ENCODE measurements around the gene RMC1.

- TF ChIP-seq CTCF (IDR thresholded peaks at IDR 0.05) (no peak), POLR2A (IDR thresholded peaks at IDR 0.05) (no peak)
Measured at GRCh38 chr18:23569299-23570063, 66.2 kb downstream of the RMC1 start.
